UCSD-AML1 (cell line): Measurements from ENCODE around the gene MST1R.
A peak's percentile ranks its signal among the peaks of the same experiment; 100 is the strongest.
"Not testable (repeated sequence)": the region's sequence is repeated elsewhere in the genome, so short reads cannot be mapped to it uniquely, and the experiment has no call there.

Source experiments
- DNase-seq: peaks from one replicate; lab custom pipeline; 2025; ENCODE audit not compliant: unreplicated experiment; lab: John Stamatoyannopoulos, UW

Gene MST1R

GRCh38 chr3:49903451-49904424 is at the start of gene MST1R:
MST1R (minus strand) TSS chr3:49903873; CDS start chr3:49903609, 264 bp downstream.
- no peak for DNase-seq

- DNase-seq, result no peak
Observed at GRCh38 chr3:49952924-49953323, 49.3 kb upstream of the MST1R start.

GRCh38 chr3:49942651-49943050 is 39.0 kb upstream of the MST1R start:
- DNase-seq, result no peak

GRCh38 chr3:49940667-49941249 is 37.1 kb upstream of the MST1R start:
- DNase-seq, result no peak

GRCh38 chr3:49939858-49940666 is 36.4 kb upstream of the MST1R start, which contains the start of gene RBM6:
RBM6 (plus strand) TSS chr3:49940150; CDS start chr3:49962642, 22,492 bp downstream.
- peak; percentile 97 for DNase-seq

- DNase-seq, result no peak
Observed at GRCh38 chr3:49937090-49937489, 33.4 kb upstream of the MST1R start.

GRCh38 chr3:49932281-49932680 is 28.6 kb upstream of the MST1R start:
- not testable (repeated sequence) for DNase-seq

GRCh38 chr3:49930922-49931321 is 27.2 kb upstream of the MST1R start:
- DNase-seq, result peak; percentile 37

GRCh38 chr3:49930168-49930690 is 26.6 kb upstream of the MST1R start:
- no peak for DNase-seq

- DNase-seq, result peak; percentile 91
Observed at GRCh38 chr3:49929291-49930167, 25.9 kb upstream of the MST1R start, which contains the start of gene MON1A. MON1A (minus strand) TSS chr3:49929811; CDS start chr3:49913346, 16,465 bp downstream.

GRCh38 chr3:49928481-49929017 is 24.9 kb upstream of the MST1R start:
- no peak for DNase-seq

- no peak for DNase-seq
Observed at GRCh38 chr3:49927798-49928197, 24.1 kb upstream of the MST1R start.

- no peak for DNase-seq
Observed at GRCh38 chr3:49926117-49926728, 22.6 kb upstream of the MST1R start.

GRCh38 chr3:49925485-49925884 is 21.8 kb upstream of the MST1R start:
- no peak for DNase-seq

GRCh38 chr3:49924683-49925082 is 21.0 kb upstream of the MST1R start:
- no peak for DNase-seq

- not testable (repeated sequence) for DNase-seq
Observed at GRCh38 chr3:49917806-49918590, 14.3 kb upstream of the MST1R start.

GRCh38 chr3:49916686-49917085 is 13.0 kb upstream of the MST1R start:
- no peak for DNase-seq

GRCh38 chr3:49914906-49915305 is 11.2 kb upstream of the MST1R start:
- no peak for DNase-seq
